WTC11 (cell line): Measurements from ENCODE around the gene COG5. TPM values are rescaled to one million over a fixed set of nuclear protein-coding genes. Genes with fewer than 3 reads are reported as not detected.

ENCODE experiments used
- ATAC-seq: fragments of 200-7000 bp; cut with Tn5 transposase; 2 replicates; pipeline ENCODE4 v1.10.0; 2021; ENCODE audit warnings: mild to moderate bottlenecking, moderate library complexity
- CTCF ChIA-PET: fragments of 300-600 bp; sonication (Branson Sonifier 250); formaldehyde crosslinking; loops from one replicate; lab custom pipeline; 2021; ENCODE audit warnings: antibody characterized with exemption; lab: Charles Lee
- POLR2A ChIA-PET: fragments of 350-600 bp; sonication (Branson Sonifier 250); formaldehyde crosslinking; loops from one replicate; lab custom pipeline; 2021; ENCODE audit warnings: antibody characterized with exemption; lab: Charles Lee
- DNase-seq: peaks from one replicate; pipeline ENCODE4 v3.0.0; 2021; ENCODE audit warnings: low spot score
- H3K27ac Mint-ChIP-seq: 2 replicates; pipeline ENCODE4 v1.8.0; 2021; ENCODE audit warnings: mixed read lengths
- H3K27me3 Mint-ChIP-seq: 2 replicates; pipeline ENCODE4 v1.8.0; 2021; ENCODE audit warnings: low read depth, mild to moderate bottlenecking, moderate library complexity, mixed read lengths
- H3K36me3 Mint-ChIP-seq: 2 replicates; pipeline ENCODE4 v1.8.0; 2021; ENCODE audit warnings: mixed read lengths
- H3K4me1 Mint-ChIP-seq: 2 replicates; pipeline ENCODE4 v1.8.0; 2022; ENCODE audit warnings: mixed read lengths
- H3K4me3 Mint-ChIP-seq: 2 replicates; pipeline ENCODE4 v1.8.0; 2021; ENCODE audit warnings: mild to moderate bottlenecking, moderate library complexity, mixed read lengths
- H3K9me3 Mint-ChIP-seq: 2 replicates; pipeline ENCODE4 v1.8.0; 2021; ENCODE audit warnings: mixed read lengths
- AR ChIP-seq: fragments of 250-450 bp; sonication (Bioruptor Pico); IDR thresholded peaks from 2 replicates; pipeline ENCODE4 v1.9.0; 2021; ENCODE audit warnings: mild to moderate bottlenecking
- ARID4B ChIP-seq: sonication (generic); formaldehyde crosslinking; IDR thresholded peaks from 2 replicates; pipeline ENCODE4 v1.8.0; 2023; ENCODE audit warnings: missing genetic modification reagents, mild to moderate bottlenecking, borderline replicate concordance
- ATF3 ChIP-seq: sonication (generic); formaldehyde crosslinking; conservative IDR thresholded peaks from 2 replicates; pipeline ENCODE4 v1.8.1; 2022; ENCODE audit warnings: mild to moderate bottlenecking, missing genetic modification reagents
- CTCF ChIP-seq: fragments of 200-600 bp; IDR thresholded peaks from 2 replicates; pipeline ENCODE4 v1.8.0; 2022; ENCODE audit warnings: antibody characterized with exemption
- ELF4 ChIP-seq: sonication (generic); formaldehyde crosslinking; IDR thresholded peaks from 2 replicates; pipeline ENCODE4 v1.8.1; 2022; ENCODE audit warnings: low read depth, mild to moderate bottlenecking, moderate library complexity, missing genetic modification reagents
- ESRRA ChIP-seq: sonication (generic); formaldehyde crosslinking; IDR thresholded peaks from 2 replicates; pipeline ENCODE4 v1.8.1; 2022; ENCODE audit warnings: mild to moderate bottlenecking, missing genetic modification reagents, borderline replicate concordance
- ETV6 ChIP-seq: sonication (generic); formaldehyde crosslinking; IDR thresholded peaks from 2 replicates; pipeline ENCODE4 v1.8.1; 2022; ENCODE audit warnings: mild to moderate bottlenecking, missing genetic modification reagents
- HMGA2 ChIP-seq: fragments of 250-450 bp; sonication (Bioruptor Pico); IDR thresholded peaks from 2 replicates; pipeline ENCODE4 v1.4.0; 2021; ENCODE audit warnings: mild to moderate bottlenecking, moderate library complexity
- HMGXB4 ChIP-seq: sonication (generic); formaldehyde crosslinking; IDR thresholded peaks from 2 replicates; pipeline ENCODE4 v1.8.1; 2023; ENCODE audit warnings: mild to moderate bottlenecking, moderate library complexity, missing genetic modification reagents
- MLX ChIP-seq: sonication (generic); formaldehyde crosslinking; IDR thresholded peaks from 2 replicates; pipeline ENCODE4 v1.8.1; 2023; ENCODE audit warnings: mild to moderate bottlenecking, missing genetic modification reagents, moderate library complexity
- MXD4 ChIP-seq: fragments of 250-450 bp; sonication (Bioruptor Pico); IDR thresholded peaks from 2 replicates; pipeline ENCODE4 v1.8.0; 2021; ENCODE audit warnings: mild to moderate bottlenecking, moderate library complexity, borderline replicate concordance
- MYBL2 ChIP-seq: sonication (generic); formaldehyde crosslinking; IDR thresholded peaks from 2 replicates; pipeline ENCODE4 v1.8.1; 2023; ENCODE audit warnings: mild to moderate bottlenecking, moderate library complexity, missing genetic modification reagents
- NFATC4 ChIP-seq: fragments of 250-450 bp; sonication (Bioruptor Pico); IDR thresholded peaks from 2 replicates; pipeline ENCODE4 v1.9.0; 2021; ENCODE audit warnings: mild to moderate bottlenecking
- NFE2L1 ChIP-seq: sonication (generic); formaldehyde crosslinking; IDR thresholded peaks from 2 replicates; pipeline ENCODE4 v1.8.1; 2023; ENCODE audit warnings: missing genetic modification reagents
- NFYB ChIP-seq: sonication (generic); formaldehyde crosslinking; conservative IDR thresholded peaks from 2 replicates; pipeline ENCODE4 v1.8.0; 2022; ENCODE audit warnings: low read depth, missing genetic modification reagents
- SMAD4 ChIP-seq: sonication (generic); formaldehyde crosslinking; IDR thresholded peaks from 2 replicates; pipeline ENCODE4 v1.8.0; 2022; ENCODE audit warnings: mild to moderate bottlenecking, missing genetic modification reagents
- SOX15 ChIP-seq: fragments of 250-450 bp; sonication (Bioruptor Pico); IDR thresholded peaks from 2 replicates; pipeline ENCODE4 v1.9.0; 2021; ENCODE audit warnings: mild to moderate bottlenecking
- TEAD1 ChIP-seq: sonication (generic); formaldehyde crosslinking; IDR thresholded peaks from 2 replicates; pipeline ENCODE4 v1.8.0; 2022; ENCODE audit warnings: mild to moderate bottlenecking, missing genetic modification reagents
- TP53 ChIP-seq: sonication (generic); formaldehyde crosslinking; IDR thresholded peaks from 2 replicates; pipeline ENCODE4 v1.8.1; 2023; ENCODE audit warnings: mild to moderate bottlenecking, missing genetic modification reagents
- ZNF416 ChIP-seq: fragments of 250-450 bp; sonication (Bioruptor Pico); IDR thresholded peaks from 2 replicates; pipeline ENCODE4 v1.9.0; 2021; ENCODE audit warnings: mild to moderate bottlenecking, inconsistent platforms
- ZNF512 ChIP-seq: sonication (generic); formaldehyde crosslinking; IDR thresholded peaks from 2 replicates; pipeline ENCODE4 v1.8.1; 2022; ENCODE audit warnings: missing genetic modification reagents, borderline replicate concordance
- total RNA-seq: library from RNA; stranded (reverse); gene quantifications from 3 replicates; pipeline ENCODE4 v1.2.3, GENCODE V29; 2021

Gene COG5
- total RNA-seq, 1 experiment from 2014 or later: 23.8 TPM

- H3K4me3 Mint-ChIP-seq: no peak overlapping the region
- no peak for TF ChIP-seq HMGA2
- no peak for TF ChIP-seq TEAD1 (CRISPR knock-in tag)
- TF ChIP-seq ETV6 (CRISPR knock-in tag): no peak
- TF ChIP-seq ZNF416: no peak
- no peak for TF ChIP-seq AR (CRISPR knock-in tag)
- TF ChIP-seq MLX (CRISPR knock-in tag): no peak
- TF ChIP-seq MXD4 (CRISPR knock-in tag): no peak
- TF ChIP-seq NFE2L1: no peak
- no peak for TF ChIP-seq NFYB (CRISPR knock-in tag)
- no peak for TF ChIP-seq ATF3 (CRISPR knock-in tag)
- TF ChIP-seq ZNF512 (CRISPR knock-in tag): no peak
- no peak for TF ChIP-seq ESRRA
- no peaks in the 10 kb centered on the region for H3K36me3 Mint-ChIP-seq
- ATAC-seq (no peak), DNase-seq (no peak)
- ChIA-PET CTCF (interaction anchor here (2.6 kb wide), 1 partner anchor 15 kb away, joined by 14 read pairs; no protein-coding TSS in a partner anchor), POLR2A (no interaction called here)
- H3K9me3 Mint-ChIP-seq: no peaks in the 10 kb centered on the region
- no peak overlapping the region; the same call in 1 of the 2 replicates for H3K27ac Mint-ChIP-seq
- H3K27me3 Mint-ChIP-seq: no peaks in the 10 kb centered on the region
- H3K4me1 Mint-ChIP-seq: peaks cover 30% of the 10 kb centered on the region
Measured at GRCh38 chr7:107165341-107165740, 398.4 kb downstream of the COG5 start.

GRCh38 chr7:107164092-107164491, 399.6 kb downstream of the COG5 start:
- H3K36me3 Mint-ChIP-seq: no peaks in the 10 kb centered on the region
- CTCF ChIA-PET: no interaction called here
- H3K9me3 Mint-ChIP-seq: no peaks in the 10 kb centered on the region
- no peak for ATAC-seq
- H3K4me1 Mint-ChIP-seq: peaks cover 24% of the 10 kb centered on the region
- H3K27ac Mint-ChIP-seq: no peak overlapping the region
- no peak overlapping the region for H3K4me3 Mint-ChIP-seq
- POLR2A ChIA-PET: no interaction called here
- DNase-seq: no peak
- H3K27me3 Mint-ChIP-seq: no peaks in the 10 kb centered on the region
- no peak for TF ChIP-seq ETV6 (CRISPR knock-in tag)
- TF ChIP-seq ARID4B (CRISPR knock-in tag): no peak
- no peak for TF ChIP-seq SOX15 (CRISPR knock-in tag)
- TF ChIP-seq CTCF: no peak
- no peak for TF ChIP-seq ELF4 (CRISPR knock-in tag)
- no peak for TF ChIP-seq TP53 (CRISPR knock-in tag)
- TF ChIP-seq NFATC4 (CRISPR knock-in tag): no peak
- no peak for TF ChIP-seq MYBL2 (CRISPR knock-in tag)
- no peak for TF ChIP-seq SMAD4 (CRISPR knock-in tag)
- TF ChIP-seq MXD4 (CRISPR knock-in tag): no peak
- TF ChIP-seq HMGXB4: no peak
- TF ChIP-seq, all 79 proteins: peak for 0
